ENCODE measurements around the gene CENPP.
A peak's percentile ranks its signal among the peaks of the same experiment; 100 is the strongest.

Gene CENPP

GRCh38 chr9:92605224-92605623, 279.5 kb downstream of the CENPP start:
- TF ChIP-seq GATA1 (IDR thresholded peaks at IDR 0.05; ENCODE audit: low read depth, low read length), result no peak
- no peak for TF ChIP-seq POLR2A (IDR thresholded peaks at IDR 0.05; ENCODE audit: low read length)
- DNase-seq, result peak in 1 of 2 experiments; percentile 6

- DNase-seq, result no peak
- TF ChIP-seq POLR2A (IDR thresholded peaks at IDR 0.05; ENCODE audit: low read length) (no peak), GATA1 (IDR thresholded peaks at IDR 0.05; ENCODE audit: low read depth, low read length) (no peak)
Observed at GRCh38 chr9:92607088-92607487, 281.3 kb downstream of the CENPP start.

GRCh38 chr9:92607773-92608172, 282.0 kb downstream of the CENPP start:
- TF ChIP-seq POLR2A (IDR thresholded peaks at IDR 0.05; ENCODE audit: low read length) (no peak), GATA1 (IDR thresholded peaks at IDR 0.05; ENCODE audit: low read depth, low read length) (no peak)
- DNase-seq, result no peak

- no peak for DNase-seq
- no peak for TF ChIP-seq POLR2A (IDR thresholded peaks at IDR 0.05; ENCODE audit: low read length)
- no peak for TF ChIP-seq GATA1 (IDR thresholded peaks at IDR 0.05; ENCODE audit: low read depth, low read length)
Observed at GRCh38 chr9:92608241-92608908, 282.6 kb downstream of the CENPP start.

GRCh38 chr9:92608909-92609445, 283.2 kb downstream of the CENPP start:
- TF ChIP-seq POLR2A (IDR thresholded peaks at IDR 0.05; ENCODE audit: low read length) (no peak), GATA1 (IDR thresholded peaks at IDR 0.05; ENCODE audit: low read depth, low read length) (no peak)
- DNase-seq, result no peak

GRCh38 chr9:92610470-92611420, 285.0 kb downstream of the CENPP start:
- TF ChIP-seq GATA1 (IDR thresholded peaks at IDR 0.05; ENCODE audit: low read depth, low read length) (no peak), POLR2A (IDR thresholded peaks at IDR 0.05; ENCODE audit: low read length) (no peak)
- no peak for DNase-seq

- TF ChIP-seq GATA1 (IDR thresholded peaks at IDR 0.05; ENCODE audit: low read depth, low read length) (no peak), POLR2A (IDR thresholded peaks at IDR 0.05; ENCODE audit: low read length) (no peak)
- DNase-seq, result no peak
Observed at GRCh38 chr9:92611621-92612285, 286.0 kb downstream of the CENPP start.

- no peak for DNase-seq
- TF ChIP-seq POLR2A (IDR thresholded peaks at IDR 0.05; ENCODE audit: low read length), result no peak
- no peak for TF ChIP-seq GATA1 (IDR thresholded peaks at IDR 0.05; ENCODE audit: low read depth, low read length)
Observed at GRCh38 chr9:92612292-92612691, 286.5 kb downstream of the CENPP start.

- TF ChIP-seq GATA1 (IDR thresholded peaks at IDR 0.05; ENCODE audit: low read depth, low read length) (no peak), POLR2A (IDR thresholded peaks at IDR 0.05; ENCODE audit: low read length) (no peak)
- no peak for DNase-seq
Observed at GRCh38 chr9:92612816-92613215, 287.1 kb downstream of the CENPP start.

- TF ChIP-seq GATA1 (IDR thresholded peaks at IDR 0.05; ENCODE audit: low read depth, low read length) (no peak), POLR2A (IDR thresholded peaks at IDR 0.05; ENCODE audit: low read length) (no peak)
- no peak for DNase-seq
Observed at GRCh38 chr9:92613268-92614122, 287.7 kb downstream of the CENPP start.

GRCh38 chr9:92614123-92614510, 288.4 kb downstream of the CENPP start:
- TF ChIP-seq POLR2A (IDR thresholded peaks at IDR 0.05; ENCODE audit: low read length) (no peak), GATA1 (IDR thresholded peaks at IDR 0.05; ENCODE audit: low read depth, low read length) (no peak)
- DNase-seq, result no peak

GRCh38 chr9:92614763-92615461, 289.2 kb downstream of the CENPP start:
- no peak for TF ChIP-seq POLR2A (IDR thresholded peaks at IDR 0.05; ENCODE audit: low read length)
- TF ChIP-seq GATA1 (IDR thresholded peaks at IDR 0.05; ENCODE audit: low read depth, low read length), result no peak
- DNase-seq, result no peak

Measured in erythroblast (primary cell).